Transverse colon (tissue), 4 donors: ENCODE measurements around the gene DDT. TPM values are rescaled to one million over a fixed set of nuclear protein-coding genes. Genes with fewer than 3 reads are reported as not detected.

ENCODE experiments used
- DNase-seq: peaks from one replicate; pipeline ENCODE4 v3.0.0-alpha.2; 2019
- H3K27ac ChIP-seq, 4 donors: fragments of 200-600 bp; sonication (generic); 2 replicates each; pipeline ENCODE4 v1.5.1; 2016 to 2018; ENCODE audit warnings: inconsistent platforms in 4 of 4
- H3K27me3 ChIP-seq: fragments of 200-600 bp; sonication (generic); 2 replicates; pipeline ENCODE4 v1.5.1; 2017; ENCODE audit warnings: inconsistent platforms
- H3K36me3 ChIP-seq, 4 donors: fragments of 200-600 bp; sonication (generic); 2 replicates each; pipeline ENCODE4 v1.5.1; 2017 to 2019; ENCODE audit warnings: inconsistent platforms in 4 of 4
- H3K4me1 ChIP-seq, 4 donors: fragments of 200-600 bp; sonication (generic); 2 replicates each; pipeline ENCODE4 v1.5.1; 2017 to 2020; ENCODE audit warnings: inconsistent platforms in 4 of 4
- H3K4me3 ChIP-seq, 4 donors: fragments of 200-600 bp; sonication (generic); 1 replicate in 1 of 4; 2 replicates in 3 of 4; pipeline versions ENCODE4 v1.5.1 to v1.6.1; 2017 to 2019; ENCODE audit warnings: inconsistent platforms in 4 of 4
- H3K9me3 ChIP-seq, 2 donors: fragments of 200-600 bp; sonication (generic); 2 replicates each; pipeline ENCODE4 v1.5.1; 2017 to 2019; ENCODE audit warnings: inconsistent platforms in 2 of 2
- CTCF ChIP-seq, 5 experiments: fragments of 200-600 bp in 3 of 5; fragments of 450-650 bp in 2 of 5; sonication (generic) in 3 of 5; IDR thresholded peaks; 1 replicate in 2 of 5; 2 replicates in 3 of 5; pipeline ENCODE4 v1.5.1; 2016 to 2017; ENCODE audit warnings: antibody characterized with exemption in 5 of 5, inconsistent platforms in 3 of 5, mild to moderate bottlenecking in 2 of 5, moderate library complexity in 1 of 5
- EP300 ChIP-seq: sonication (generic); formaldehyde crosslinking; IDR thresholded peaks from one replicate; pipeline ENCODE4 v1.6.1; 2017; ENCODE audit warnings: antibody characterized with exemption, low read depth
- POLR2A ChIP-seq: fragments of 450-650 bp; IDR thresholded peaks from one replicate; pipeline ENCODE4 v1.6.1; 2016; ENCODE audit warnings: antibody characterized with exemption, mild to moderate bottlenecking, moderate library complexity
- POLR2AphosphoS5 ChIP-seq, 3 donors: sonication (generic); formaldehyde crosslinking; IDR thresholded peaks; one replicate each; pipeline ENCODE4 v1.6.1; 2016; ENCODE audit warnings: antibody characterized with exemption in 3 of 3
- WGBS, 2 donors: methylation state at CpG; one replicate each; pipeline ENCODE4 v1.1.5; 2018; ENCODE audit warnings: low coverage in 1 of 2; 5-methylcytosine and 5-hydroxymethylcytosine counted together
- in situ Hi-C, 4 donors: fragments of 200-750 bp; cut with MboI; loops; one replicate each; pipeline versions ENCODE4 v1.15.0 to v1.15.1; 2017; ENCODE audit warnings: low sequenced_read_pairs in 3 of 4, low pct_ligation_motif_present in 1 of 4, low pct_unique_long_range_greater_than_20kb in 1 of 4
- intact Hi-C: fragments of 100-400 bp; cut with DNase I; formaldehyde crosslinking; loops from one replicate; pipeline ENCODE4 v1.15.1; 2023; ENCODE audit warnings: low total_unique reads
- total RNA-seq, 4 donors: library from RNA; depleted of rRNA; stranded (reverse); fragments of >200 nt; gene quantifications; one replicate each; pipeline ENCODE4 v1.1.0, GENCODE V29; 2016

DDT gene
- total RNA-seq, 4 donors from 2014 or later: 157 to 267 (median 197) TPM

DNA sequence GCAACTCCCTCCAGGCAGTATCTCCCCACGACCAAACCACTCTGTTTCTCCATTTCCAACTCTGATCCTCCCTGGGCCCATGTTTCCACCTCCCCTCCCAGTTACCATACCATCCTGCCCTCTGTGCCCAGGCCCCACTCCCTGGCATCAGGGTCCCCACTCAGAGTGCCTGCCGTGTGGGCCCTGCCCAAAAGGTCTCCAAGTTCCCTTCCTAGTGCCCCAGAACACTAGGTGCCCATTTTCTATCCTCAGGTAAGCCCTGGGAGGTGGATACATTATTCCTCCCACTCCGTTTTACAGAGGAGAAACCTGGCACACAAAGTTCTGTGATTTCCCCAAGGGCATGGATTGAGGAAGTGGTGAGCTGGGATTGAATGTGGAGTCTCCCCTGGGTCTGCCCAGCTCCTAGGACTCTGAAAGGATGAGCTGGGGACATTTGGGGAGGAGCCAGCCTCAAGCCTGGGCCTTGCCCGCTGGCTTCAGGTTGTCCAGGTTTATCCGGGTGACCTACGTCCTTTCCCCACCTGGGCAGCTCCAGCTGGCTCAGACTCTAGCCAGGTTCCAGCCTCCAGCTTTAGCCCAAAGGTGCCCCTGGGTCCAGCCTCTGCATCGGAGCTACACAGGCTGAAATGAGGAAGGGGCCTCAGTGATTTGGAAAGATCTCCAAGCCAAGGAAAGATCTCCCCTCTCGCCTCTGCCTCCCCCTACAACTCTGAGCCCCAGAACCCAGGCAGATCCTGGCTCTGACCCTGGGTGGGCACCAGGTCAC is 33.2 kb upstream of the DDT start:
- Histone ChIP-seq H3K27me3 (no peaks in the 10 kb centered on the region), H3K4me3 (no peak overlapping the region), H3K4me1 (peaks cover 2 to 9% (median 7%) of the 10 kb centered on the region in 4 donors), H3K9me3 (no peaks in the 10 kb centered on the region), H3K36me3 (no peaks in the 10 kb centered on the region), H3K27ac (no peak overlapping the region)
- DNase-seq: no peak
- intact Hi-C loops (no loop called here), in situ Hi-C loops (no loop called here)
- 60 to 78% methylated on average over 2 to 8 of the region's 8 CpGs for WGBS, 2 donors
- TF ChIP-seq EP300 (no peak), POLR2A (no peak), POLR2AphosphoS5 (IDR thresholded peaks at IDR 0.05) (no peak), CTCF (IDR thresholded peaks at IDR 0.05) (no peak)

DNA sequence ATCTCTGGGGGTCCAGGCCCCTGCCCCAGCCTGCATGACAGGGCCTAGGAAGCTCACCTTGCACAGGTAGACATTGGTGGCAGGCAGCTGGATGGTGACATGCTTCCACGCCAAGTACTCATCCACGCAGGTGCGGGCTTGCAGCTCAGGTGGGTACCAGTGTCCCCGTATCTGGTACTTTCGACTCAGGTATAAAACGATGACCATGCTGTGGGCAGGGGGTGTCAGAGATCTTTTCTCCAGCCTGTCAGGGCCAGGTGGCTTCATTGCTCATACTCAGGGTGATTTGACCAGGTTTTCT is 32.6 kb upstream of the DDT start:
- WGBS, 2 donors: 87 to 96% methylated on average over 6 of the region's 6 CpGs
- intact Hi-C loops: no loop called here
- Histone ChIP-seq H3K27me3 (no peaks in the 10 kb centered on the region), H3K4me1 (peaks cover 0 to 3% (median 2%) of the 10 kb centered on the region in 4 donors), H3K4me3 (no peak overlapping the region), H3K27ac (no peak overlapping the region), H3K9me3 (no peaks in the 10 kb centered on the region), H3K36me3 (no peaks in the 10 kb centered on the region)
- DNase-seq: no peak
- no peak for TF ChIP-seq CTCF (IDR thresholded peaks at IDR 0.05)
- TF ChIP-seq POLR2A: no peak
- no peak for TF ChIP-seq POLR2AphosphoS5 (IDR thresholded peaks at IDR 0.05)
- no peak for TF ChIP-seq EP300
- in situ Hi-C loops: no loop called here

GRCh38 chr22:24006207-24006913 is 32.1 kb upstream of the DDT start:
- Histone ChIP-seq H3K4me3 (no peak overlapping the region), H3K9me3 (no peaks in the 10 kb centered on the region), H3K4me1 (no peaks in the 10 kb centered on the region), H3K27ac (no peak overlapping the region), H3K27me3 (no peaks in the 10 kb centered on the region), H3K36me3 (no peaks in the 10 kb centered on the region)
- TF ChIP-seq POLR2A (no peak), EP300 (no peak), POLR2AphosphoS5 (IDR thresholded peaks at IDR 0.05) (no peak), CTCF (IDR thresholded peaks at IDR 0.05) (no peak)
- in situ Hi-C loops: no loop called here
- WGBS, 2 donors: 67 to 100% methylated on average over 1 to 10 of the region's 10 CpGs
- DNase-seq: no peak
- intact Hi-C loops: no loop called here

DNA sequence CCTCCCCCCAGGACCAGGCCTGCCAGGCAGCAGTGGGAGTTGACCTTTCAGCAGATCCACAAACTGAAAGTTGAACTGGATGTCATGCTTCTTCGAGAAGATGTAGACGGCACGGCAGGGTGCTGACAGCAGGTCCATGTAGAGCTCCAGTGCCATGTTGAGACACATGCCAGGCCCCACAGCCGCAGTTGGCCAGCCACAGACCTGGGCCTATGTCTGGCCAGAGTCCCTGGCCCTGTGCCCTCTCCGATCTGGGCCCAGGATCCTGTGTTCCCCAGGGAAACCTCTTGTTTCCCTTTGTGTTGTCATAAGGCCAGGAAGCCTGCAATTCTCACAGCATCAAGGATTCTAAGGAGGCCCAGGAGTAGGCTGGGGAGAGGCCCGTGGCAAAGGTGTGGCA is 31.0 kb upstream of the DDT start, which contains the start of gene GSTT4:
Gene GSTT4, minus strand, starts transcription at position 253 of the 400 bp plus-strand sequence. Its CDS starts 97 bp downstream, at position 156.
- no peak for DNase-seq
- in situ Hi-C loops: no loop called here
- no peaks in the 10 kb centered on the region for H3K27me3 ChIP-seq
- TF ChIP-seq POLR2AphosphoS5 (IDR thresholded peaks at IDR 0.05) (no peak), POLR2A (no peak), EP300 (no peak), CTCF (IDR thresholded peaks at IDR 0.05) (no peak)
- no peaks in the 10 kb centered on the region for H3K36me3 ChIP-seq
- no peaks in the 10 kb centered on the region for H3K4me1 ChIP-seq
- H3K4me3 ChIP-seq: no peak within 1 kb of the TSS
- no peak within 1 kb of the TSS for H3K27ac ChIP-seq
- H3K9me3 ChIP-seq: no peaks in the 10 kb centered on the region
- intact Hi-C loops: no loop called here
- WGBS, 2 donors: 40 to 82% methylated on average over 1 to 6 of the region's 6 CpGs
